ENCODE data around the gene NCSTN. TPM values are rescaled to one million over a fixed set of nuclear protein-coding genes. Genes with fewer than 3 reads are reported as not detected.

Gene NCSTN
- total RNA-seq, 1 donor from 2014 or later: 44.8 TPM

GRCh38 chr1:160407839-160408801 lies 64.9 kb downstream of the NCSTN start:
- H3K4me2 ChIP-seq: peak overlapping the region; percentile 19
- H3K4me3 ChIP-seq: no peak overlapping the region
- no peak for TF ChIP-seq CTCF (IDR thresholded peaks at IDR 0.05)
- TF ChIP-seq EZH2 (IDR thresholded peaks at IDR 0.05): no peak
- no peak for TF ChIP-seq EZH2phosphoT487 (IDR thresholded peaks at IDR 0.05)
- H3K27me3 ChIP-seq: no peaks in the 10 kb centered on the region
- Mint-ChIP-seq H3K27ac (peak overlapping the region; percentile 100), H3K4me3 (peak overlapping the region; percentile 41), H3K9me3 (no peaks in the 10 kb centered on the region), H3K27me3 (ENCODE audit: insufficient read depth, low read depth) (peaks cover 8% of the 10 kb centered on the region), H3K4me1 (peaks cover 96% of the 10 kb centered on the region), H3K36me3 (peaks cover 28% of the 10 kb centered on the region)
- peaks cover 35% of the 10 kb centered on the region for H3F3A ChIP-seq (ENCODE audit: low read depth)
- no peaks in the 10 kb centered on the region for H3K36me3 ChIP-seq
- H3K9me3 ChIP-seq (ENCODE audit: low read depth): no peaks in the 10 kb centered on the region
- no peak for DNase-seq (ENCODE audit: low spot score)
- peaks cover 63% of the 10 kb centered on the region for H4K20me1 ChIP-seq (ENCODE audit: low read depth)
- H3K9ac ChIP-seq: no peak overlapping the region
- H3K4me1 ChIP-seq: peaks cover 89% of the 10 kb centered on the region
- H3K79me2 ChIP-seq (ENCODE audit: low read depth): peaks cover 97% of the 10 kb centered on the region
- H2AFZ ChIP-seq (replicated peaks): no peak overlapping the region
- H3K27ac ChIP-seq: peak overlapping the region; percentile 97

Small RNA genes lying within 50 kb of the gene (small RNA-seq; reads per million reads assigned to genes)
- not detected for gene RF00019
- not detected for gene RNU4-42P

Other genes with a start within 250 kb of the NCSTN start
- gene IGSF8, start 244.8 kb upstream of the NCSTN start, total RNA-seq (ENCODE audit: low replicate concordance): 9.4 and 23.4 TPM in 2 replicates
- gene ATP1A2, start 227.6 kb upstream of the NCSTN start, total RNA-seq (ENCODE audit: low replicate concordance): 88.6 and 154 TPM in 2 replicates
- gene ATP1A4, start 191.8 kb upstream of the NCSTN start, total RNA-seq (ENCODE audit: low replicate concordance): 0.17 and 0.62 TPM in 2 replicates
- gene CASQ1, start 152.8 kb upstream of the NCSTN start, total RNA-seq (ENCODE audit: low replicate concordance): 0.50 TPM in 1 of 2 replicates, not detected in the other
- 39.1 and 63.5 TPM in 2 replicates for gene PEA15, start 138.0 kb upstream of the NCSTN start, total RNA-seq (ENCODE audit: low replicate concordance)
- 105 and 132 TPM in 2 replicates for gene DCAF8, start 80.8 kb upstream of the NCSTN start, total RNA-seq (ENCODE audit: low replicate concordance)
- gene PEX19, start 58.2 kb upstream of the NCSTN start, total RNA-seq (ENCODE audit: low replicate concordance): 74.6 and 103 TPM in 2 replicates
- gene COPA, start 133 bp upstream of the NCSTN start, total RNA-seq (ENCODE audit: low replicate concordance): 82.6 and 83.3 TPM in 2 replicates
- gene NHLH1, start 23.7 kb downstream of the NCSTN start, total RNA-seq (ENCODE audit: low replicate concordance): 0.07 and 0.22 TPM in 2 replicates
- gene VANGL2, start 57.2 kb downstream of the NCSTN start, total RNA-seq (ENCODE audit: low replicate concordance): 23.0 and 46.6 TPM in 2 replicates
- not detected in 2 replicates for gene SLAMF6, start 179.9 kb downstream of the NCSTN start, total RNA-seq (ENCODE audit: low replicate concordance)
- gene CD84, start 236.1 kb downstream of the NCSTN start, total RNA-seq (ENCODE audit: low replicate concordance): not detected in 2 replicates

All from neural progenitor cell (in vitro differentiated cells).